SK-N-SH treated with all-trans-retinoic acid at 6 μM for 48 hours (cell line): ENCODE results near the gene MTCH1.
A peak's percentile ranks its signal among the peaks of the same experiment; 100 is the strongest.

Experiments used
- ATAC-seq: fragments of 200-7000 bp; cut with Tn5 transposase; 3 replicates; pipeline ENCODE4 v1.9.1; 2020; ENCODE audit warnings: mild to moderate bottlenecking, moderate library complexity
- ARNTL ChIP-seq: fragments of 450-650 bp; formaldehyde crosslinking; IDR thresholded peaks from 2 replicates; pipeline ENCODE4 v1.5.0; 2020; ENCODE audit warnings: low read depth, mild to moderate bottlenecking, moderate library complexity, borderline replicate concordance
- BACH2 ChIP-seq: fragments of 250-450 bp; sonication (Bioruptor Pico); IDR thresholded peaks from 2 replicates; pipeline ENCODE4 v1.9.0; 2021; ENCODE audit warnings: mild to moderate bottlenecking, borderline replicate concordance
- CREB5 ChIP-seq: fragments of 250-450 bp; sonication (Bioruptor Pico); IDR thresholded peaks from 2 replicates; pipeline ENCODE4 v1.5.1; 2020; ENCODE audit warnings: low read depth, mild to moderate bottlenecking, moderate library complexity
- CSDC2 ChIP-seq: fragments of 250-450 bp; sonication (Bioruptor Pico); IDR thresholded peaks from 2 replicates; pipeline ENCODE4 v1.5.0; 2020; ENCODE audit warnings: mild to moderate bottlenecking, moderate library complexity
- CSRNP3 ChIP-seq: fragments of 250-450 bp; sonication (Bioruptor Pico); IDR thresholded peaks from 2 replicates; pipeline ENCODE4 v1.5.1; 2021; ENCODE audit warnings: mild to moderate bottlenecking, moderate library complexity
- ESRRG ChIP-seq: fragments of 250-450 bp; sonication (Bioruptor Pico); IDR thresholded peaks from 2 replicates; pipeline ENCODE4 v1.6.1; 2021; ENCODE audit warnings: mild to moderate bottlenecking
- GLIS3 ChIP-seq: fragments of 250-450 bp; sonication (Bioruptor Pico); IDR thresholded peaks from 2 replicates; pipeline ENCODE4 v1.5.0; 2020; ENCODE audit warnings: mild to moderate bottlenecking, moderate library complexity
- ISL1 ChIP-seq: fragments of 250-450 bp; sonication (Bioruptor Pico); IDR thresholded peaks from 2 replicates; pipeline ENCODE4 v2.1.2; 2022; ENCODE audit warnings: mild to moderate bottlenecking, moderate library complexity
- PATZ1 ChIP-seq: fragments of 250-450 bp; sonication (Bioruptor Pico); IDR thresholded peaks from 2 replicates; pipeline ENCODE4 v1.8.0; 2020; ENCODE audit warnings: mild to moderate bottlenecking, moderate library complexity, borderline replicate concordance
- POU6F1 ChIP-seq: fragments of 250-450 bp; sonication (Bioruptor Pico); IDR thresholded peaks from 2 replicates; pipeline ENCODE4 v1.8.0; 2021; ENCODE audit warnings: low read depth, mild to moderate bottlenecking, moderate library complexity, borderline replicate concordance
- PPARA ChIP-seq: fragments of 250-450 bp; sonication (Bioruptor Pico); IDR thresholded peaks from 2 replicates; pipeline ENCODE4 v1.5.0; 2020; ENCODE audit warnings: mild to moderate bottlenecking, borderline replicate concordance
- RARB ChIP-seq: fragments of 250-450 bp; sonication (Bioruptor Pico); IDR thresholded peaks from 2 replicates; pipeline ENCODE4 v1.8.0; 2021; ENCODE audit warnings: mild to moderate bottlenecking, moderate library complexity
- SNAI2 ChIP-seq: fragments of 250-450 bp; sonication (Bioruptor Pico); IDR thresholded peaks from 2 replicates; pipeline ENCODE4 v1.5.0; 2020; ENCODE audit warnings: mild to moderate bottlenecking, moderate library complexity
- TCF4 ChIP-seq: fragments of 250-450 bp; sonication (Bioruptor Pico); IDR thresholded peaks from 2 replicates; pipeline ENCODE4 v1.8.0; 2021; ENCODE audit warnings: mild to moderate bottlenecking, moderate library complexity, borderline replicate concordance
- TOX ChIP-seq: fragments of 250-450 bp; sonication (Bioruptor Pico); IDR thresholded peaks from 2 replicates; pipeline ENCODE4 v1.8.0; 2021; ENCODE audit warnings: mild to moderate bottlenecking, moderate library complexity, borderline replicate concordance
- TSHZ2 ChIP-seq: fragments of 250-450 bp; sonication (Bioruptor Pico); IDR thresholded peaks from 2 replicates; pipeline ENCODE4 v1.5.0; 2020; ENCODE audit warnings: mild to moderate bottlenecking, moderate library complexity
- ZC3H10 ChIP-seq: fragments of 250-450 bp; sonication (Bioruptor Pico); IDR thresholded peaks from 2 replicates; pipeline ENCODE4 v1.5.1; 2021; ENCODE audit warnings: mild to moderate bottlenecking, moderate library complexity
- ZFP3 ChIP-seq: fragments of 250-450 bp; sonication (Bioruptor Pico); IDR thresholded peaks from 2 replicates; pipeline ENCODE4 v1.5.0; 2020; ENCODE audit warnings: mild to moderate bottlenecking, moderate library complexity
- ZFP30 ChIP-seq: fragments of 450-650 bp; formaldehyde crosslinking; IDR thresholded peaks from 2 replicates; pipeline ENCODE4 v1.5.0; 2022; ENCODE audit warnings: mild to moderate bottlenecking, moderate library complexity
- ZNF565 ChIP-seq: fragments of 450-650 bp; formaldehyde crosslinking; conservative IDR thresholded peaks from 2 replicates; pipeline ENCODE4 v1.5.0; 2020; ENCODE audit warnings: low read depth, mild to moderate bottlenecking, moderate library complexity
- ZNF70 ChIP-seq: fragments of 450-650 bp; formaldehyde crosslinking; IDR thresholded peaks from 2 replicates; pipeline ENCODE4 v1.5.0; 2020; ENCODE audit warnings: mild to moderate bottlenecking, moderate library complexity
- ZNF8 ChIP-seq: fragments of 450-650 bp; formaldehyde crosslinking; IDR thresholded peaks from 2 replicates; pipeline ENCODE4 v1.5.0; 2020; ENCODE audit warnings: mild to moderate bottlenecking, moderate library complexity

The MTCH1 gene

GRCh38 chr6:37025621-37026466, 39.8 kb upstream of the MTCH1 start (continued):
- no peak for TF ChIP-seq TSHZ2 (CRISPR knock-in tag)

GRCh38 chr6:37024656-37025337, 38.8 kb upstream of the MTCH1 start:
- no peak for TF ChIP-seq CSDC2 (CRISPR knock-in tag)
- peak; percentile 76 for ATAC-seq

- TF ChIP-seq PATZ1 (CRISPR knock-in tag) (no peak), ISL1 (no peak), SNAI2 (no peak), ARNTL (no peak), ESRRG (no peak), ZFP30 (CRISPR knock-in tag) (no peak), BACH2 (CRISPR knock-in tag) (no peak), CSRNP3 (CRISPR knock-in tag) (no peak), PPARA (CRISPR knock-in tag) (no peak), ZNF565 (CRISPR knock-in tag) (no peak), ZNF8 (CRISPR knock-in tag) (no peak), RARB (CRISPR knock-in tag) (no peak), GLIS3 (CRISPR knock-in tag) (no peak), TCF4 (CRISPR knock-in tag) (no peak), ZFP3 (no peak), ZC3H10 (CRISPR knock-in tag) (no peak), TOX (CRISPR knock-in tag) (no peak), CSDC2 (CRISPR knock-in tag) (no peak)
- no peak for ATAC-seq
These were observed 36.3 kb upstream of the MTCH1 start for GRCh38 chr6:37022135-37022863.

- no peak for ATAC-seq
- TF ChIP-seq CSRNP3 (CRISPR knock-in tag): no peak
- no peak for TF ChIP-seq ISL1
- TF ChIP-seq CREB5 (CRISPR knock-in tag): no peak
- no peak for TF ChIP-seq ZC3H10 (CRISPR knock-in tag)
- no peak for TF ChIP-seq ARNTL
- TF ChIP-seq ESRRG: no peak
- TF ChIP-seq GLIS3 (CRISPR knock-in tag): no peak
- TF ChIP-seq ZNF70 (CRISPR knock-in tag): no peak
- no peak for TF ChIP-seq ZFP30 (CRISPR knock-in tag)
- TF ChIP-seq ZNF8 (CRISPR knock-in tag): no peak
- TF ChIP-seq TOX (CRISPR knock-in tag): no peak
- no peak for TF ChIP-seq RARB (CRISPR knock-in tag)
- no peak for TF ChIP-seq TCF4 (CRISPR knock-in tag)
- TF ChIP-seq BACH2 (CRISPR knock-in tag): no peak
- TF ChIP-seq POU6F1: no peak
These were observed 35.5 kb upstream of the MTCH1 start for GRCh38 chr6:37021356-37022129.
